Activated CD4-positive, alpha-beta T cell treated with anti-CD3 and anti-CD28 coated beads, Interleukin-2, amount 50 U/mL, for 4 hours (primary cell): Measurements from ENCODE around the gene GAA.
"Not testable (repeated sequence)": the region's sequence is repeated elsewhere in the genome, so short reads cannot be mapped to it uniquely, and the experiment has no call there.

ENCODE experiments used
- DNase-seq, 2 experiments: peaks; one replicate each; pipeline ENCODE4 v3.0.0-alpha.2; 2020

Gene GAA

GRCh38 chr17:80151333-80151732 is 50.0 kb downstream of the GAA start:
- no peak for DNase-seq

- DNase-seq: no peak
Observed at GRCh38 chr17:80152081-80152702, 50.8 kb downstream of the GAA start.

DNA sequence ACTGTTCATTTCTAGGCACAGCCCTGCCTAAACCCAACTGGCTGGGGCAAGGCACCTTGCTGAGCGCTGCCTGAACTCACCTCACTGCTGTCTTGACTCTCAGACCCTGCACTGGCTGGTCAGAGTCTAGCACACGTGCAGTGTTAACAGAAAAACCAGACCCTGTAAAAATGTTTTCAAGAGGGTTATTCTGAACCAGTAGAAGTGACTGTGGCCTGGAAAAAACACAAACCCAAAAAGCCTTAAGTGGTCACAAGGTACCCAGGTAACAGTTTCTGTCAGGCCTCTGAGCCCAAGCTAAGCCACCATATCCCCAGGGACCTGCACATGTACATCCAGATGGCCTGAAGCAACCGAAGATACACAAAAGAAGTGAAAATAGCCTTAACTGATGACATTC is 51.6 kb downstream of the GAA start:
- DNase-seq: no peak

DNA sequence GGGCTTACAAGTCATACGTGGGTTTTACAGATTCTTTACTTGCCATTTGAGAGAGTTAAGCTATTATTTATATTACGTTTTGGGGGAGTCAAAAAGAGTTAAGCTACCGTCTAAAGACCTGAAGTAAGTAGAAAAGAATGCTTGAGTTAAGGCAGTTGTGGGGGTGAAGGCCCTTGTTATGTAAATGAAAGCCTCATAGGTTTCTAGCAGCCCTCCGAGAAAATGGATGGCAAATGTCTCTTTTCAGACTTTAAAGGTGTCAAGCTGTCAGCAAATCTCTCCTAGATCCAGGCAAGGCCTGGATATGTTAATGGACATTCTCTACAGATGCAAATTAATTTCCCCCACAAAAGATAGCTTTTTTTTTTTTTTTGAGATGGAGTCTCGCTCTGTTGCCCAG is 52.8 kb downstream of the GAA start:
- DNase-seq: no peak

- not testable (repeated sequence) for DNase-seq
Observed at GRCh38 chr17:80155600-80155999, 54.2 kb downstream of the GAA start.

DNA sequence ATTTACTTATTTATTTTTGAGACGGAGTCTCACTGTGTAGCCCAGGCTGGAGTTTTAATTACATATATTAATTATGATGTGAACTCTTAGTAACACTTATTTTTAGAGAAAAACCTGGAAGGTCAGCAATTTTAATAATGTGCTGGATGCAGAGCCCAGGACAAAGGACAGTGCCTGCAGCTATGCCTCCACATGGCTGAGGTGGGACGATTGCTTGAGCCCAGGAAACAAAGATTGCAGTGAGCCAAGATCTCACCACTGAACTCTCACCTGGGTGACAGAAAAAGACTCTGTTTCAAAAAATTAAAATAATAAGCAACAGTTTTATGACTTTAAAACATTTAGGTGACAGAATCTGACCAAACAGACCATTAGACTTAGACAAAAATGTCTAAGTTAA is 57.5 kb downstream of the GAA start:
- no peak for DNase-seq

GRCh38 chr17:80160536-80160935 is 59.2 kb downstream of the GAA start:
- DNase-seq: no peak

DNA sequence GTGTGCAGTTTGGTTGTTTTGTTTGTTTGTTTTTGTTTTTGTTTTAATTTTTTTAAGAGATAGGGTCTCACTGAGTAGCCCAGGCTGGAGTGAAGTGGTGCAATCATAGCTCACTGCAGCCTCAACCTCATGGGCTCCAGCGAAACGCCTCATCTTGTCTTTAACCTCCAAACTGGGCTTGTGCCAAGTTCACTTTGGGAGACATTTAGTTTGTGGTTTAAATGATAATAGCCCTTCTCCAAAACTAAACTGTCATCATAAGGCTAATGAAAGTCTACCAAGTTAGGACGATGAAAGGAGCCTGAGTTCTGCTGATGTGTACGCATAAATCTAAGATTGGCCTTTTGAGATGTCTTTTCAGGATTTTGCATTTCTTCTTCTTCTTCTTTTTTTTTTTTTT is 62.0 kb downstream of the GAA start:
- DNase-seq: no peak

- DNase-seq: no peak
Observed at GRCh38 chr17:80164185-80164584, 62.8 kb downstream of the GAA start.

GRCh38 chr17:80166446-80166845 is 65.1 kb downstream of the GAA start:
- DNase-seq: no peak

DNA sequence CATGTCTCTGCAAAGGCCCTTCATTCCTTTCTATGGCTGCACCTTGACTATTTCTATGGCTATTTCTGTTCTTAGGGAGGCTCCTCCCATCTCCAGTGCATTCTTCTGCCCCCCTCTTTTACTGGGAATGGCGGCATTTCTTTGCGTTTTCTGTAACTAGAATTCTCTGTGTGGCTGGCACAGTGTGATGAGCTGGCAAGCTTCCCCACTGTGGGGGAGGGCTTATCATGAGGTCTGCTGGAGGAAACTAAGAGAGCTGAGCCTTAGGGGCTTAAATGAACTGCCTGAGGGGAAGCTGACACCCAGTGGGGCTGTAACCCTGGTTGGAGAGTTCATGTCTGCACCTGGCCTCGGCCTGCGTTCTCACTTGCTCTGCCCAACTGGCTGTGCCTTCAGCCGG is 67.0 kb downstream of the GAA start:
- DNase-seq: no peak

DNA sequence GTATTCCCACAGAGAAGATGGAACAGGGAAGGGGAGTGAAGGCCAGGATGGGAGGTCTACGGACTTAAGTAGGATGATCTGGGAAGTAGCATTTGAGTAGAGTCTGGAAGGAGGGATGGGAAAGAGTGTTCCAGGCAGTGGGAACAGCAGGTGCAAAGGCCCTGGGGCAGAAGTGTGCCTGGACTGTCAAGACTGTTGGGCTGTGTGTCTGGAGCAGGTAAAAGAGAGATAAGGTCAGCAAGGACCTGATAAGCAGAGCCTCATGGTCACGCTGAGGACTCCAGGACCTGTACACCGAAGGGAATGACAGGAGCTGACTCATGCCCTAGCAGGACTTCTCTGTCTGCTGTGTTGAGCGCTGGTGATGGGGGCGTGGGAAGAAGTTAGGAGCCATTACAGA is 67.7 kb downstream of the GAA start:
- DNase-seq: no peak
